NT2/D1 (cell line): Measurements from ENCODE around the gene C8A.

Source experiments
- SUZ12 ChIP-seq: IDR thresholded peaks from 2 replicates; pipeline ENCODE4 v1.6.1; 2011; ENCODE audit not compliant: insufficient read length, insufficient read depth; ENCODE audit errors: extremely low read depth
- YY1 ChIP-seq: IDR thresholded peaks from 2 replicates; pipeline ENCODE4 v1.6.1; 2011; ENCODE audit not compliant: insufficient read length, insufficient read depth
- ZNF274 ChIP-seq: IDR thresholded peaks from 2 replicates; pipeline ENCODE4 v1.6.1; 2011; ENCODE audit warnings: mild to moderate bottlenecking, low read depth, low read length

DNA sequence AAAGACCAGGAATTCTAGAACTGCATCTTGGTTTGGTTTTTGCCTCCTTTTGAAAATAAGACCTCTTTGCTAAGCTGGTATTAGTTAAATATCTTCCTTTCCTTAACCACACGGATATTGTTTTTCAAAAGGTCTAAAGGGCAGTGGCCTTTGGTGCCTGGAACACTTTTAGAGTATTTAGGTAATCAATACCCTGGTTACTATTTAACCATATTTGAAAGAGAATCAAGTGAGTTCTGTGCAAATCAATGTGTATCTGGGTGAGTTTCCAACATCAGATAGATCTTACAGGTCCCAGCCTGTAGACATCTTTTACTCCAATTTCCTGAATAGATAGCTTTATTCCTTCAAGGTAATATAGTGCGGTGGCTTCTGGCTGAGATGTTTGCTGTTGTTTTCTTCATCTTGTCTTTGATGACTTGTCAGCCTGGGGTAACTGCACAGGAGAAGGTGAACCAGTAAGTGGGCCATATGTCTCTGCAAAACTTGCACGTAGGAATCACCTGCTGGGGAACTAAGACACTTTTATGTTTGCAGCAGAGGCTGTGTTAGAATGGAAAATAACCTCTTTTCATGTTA, at the start of gene C8A:
- TF ChIP-seq YY1 (no peak), ZNF274 (no peak), SUZ12 (no peak)
